GM12875 (cell line): ENCODE results near the gene RCCD1.

ENCODE experiments used
- H3K4me3 ChIP-seq: one replicate; pipeline ENCODE4 v1.5.1; 2011; ENCODE audit warnings: low read depth, low read length, control low read depth
- CTCF ChIP-seq: IDR thresholded peaks from 2 replicates; pipeline ENCODE4 v1.5.1; 2011; ENCODE audit warnings: low read depth, mild to moderate bottlenecking, control low read depth, inconsistent platforms, low read length, moderate library complexity, borderline replicate concordance; ENCODE audit not compliant: insufficient read depth

The RCCD1 gene

GRCh38 chr15:90909976-90910375, 44.7 kb upstream of the RCCD1 start:
- H3K4me3 ChIP-seq = no peak overlapping the region
- TF ChIP-seq CTCF = no peak

- H3K4me3 ChIP-seq = no peak overlapping the region
- no peak for TF ChIP-seq CTCF
These were observed 44.0 kb upstream of the RCCD1 start for GRCh38 chr15:90910441-90911301.

GRCh38 chr15:90911302-90911623, 43.4 kb upstream of the RCCD1 start:
- no peak for TF ChIP-seq CTCF

GRCh38 chr15:90911906-90912769, 42.5 kb upstream of the RCCD1 start:
- no peak overlapping the region for H3K4me3 ChIP-seq
- TF ChIP-seq CTCF = no peak

More at GRCh38 chr15:90911302-90911623, 43.4 kb upstream of the RCCD1 start:
- no peak overlapping the region for H3K4me3 ChIP-seq

GRCh38 chr15:90912770-90913075, 42.0 kb upstream of the RCCD1 start:
- no peak for TF ChIP-seq CTCF
- H3K4me3 ChIP-seq = no peak overlapping the region

- TF ChIP-seq CTCF = no peak
These were observed 41.2 kb upstream of the RCCD1 start for GRCh38 chr15:90913398-90913944.

More at GRCh38 chr15:90913398-90913944, 41.2 kb upstream of the RCCD1 start:
- H3K4me3 ChIP-seq = no peak overlapping the region
